ENCODE data around the gene SUGP1.
A peak's percentile ranks its signal among the peaks of the same experiment; 100 is the strongest.

SUGP1 gene

GRCh38 chr19:19342086-19343015, 22.0 kb upstream of the SUGP1 start:
- no peak for DNase-seq

- DNase-seq, result no peak
These were observed 20.7 kb upstream of the SUGP1 start for GRCh38 chr19:19341026-19341425.

- DNase-seq, result no peak
These were observed 17.8 kb upstream of the SUGP1 start for GRCh38 chr19:19338082-19338481.

- DNase-seq, result no peak
These were observed 16.8 kb upstream of the SUGP1 start for GRCh38 chr19:19337120-19337519.

GRCh38 chr19:19336597-19336996, 16.3 kb upstream of the SUGP1 start:
- DNase-seq, result no peak

- DNase-seq, result no peak
These were observed 15.3 kb upstream of the SUGP1 start for GRCh38 chr19:19335408-19336158.

GRCh38 chr19:19334989-19335344, 14.7 kb upstream of the SUGP1 start:
- DNase-seq, result no peak

- no peak for DNase-seq
These were observed 14.0 kb upstream of the SUGP1 start for GRCh38 chr19:19334063-19334988.

- no peak for DNase-seq
These were observed 8.8 kb upstream of the SUGP1 start for GRCh38 chr19:19329126-19329525.

GRCh38 chr19:19327672-19328071, 7.4 kb upstream of the SUGP1 start:
- DNase-seq, result no peak

- no peak for DNase-seq
These were observed 3.9 kb upstream of the SUGP1 start for GRCh38 chr19:19324059-19324770.

- peak; percentile 10 for DNase-seq
These were observed 850 bp upstream of the SUGP1 start for GRCh38 chr19:19321141-19321577.

GRCh38 chr19:19319732-19320360, 463 bp downstream of the SUGP1 start:
- no peak for DNase-seq

- no peak for DNase-seq
These were observed 4.2 kb downstream of the SUGP1 start for GRCh38 chr19:19316082-19316481.

- DNase-seq, result no peak
These were observed 4.9 kb downstream of the SUGP1 start for GRCh38 chr19:19315444-19315843.

- DNase-seq, result no peak
These were observed 11.9 kb downstream of the SUGP1 start for GRCh38 chr19:19308373-19308772.

GRCh38 chr19:19306191-19306590, 14.1 kb downstream of the SUGP1 start:
- DNase-seq, result no peak

GRCh38 chr19:19305696-19306095, 14.6 kb downstream of the SUGP1 start:
- no peak for DNase-seq

- no peak for DNase-seq
These were observed 15.2 kb downstream of the SUGP1 start for GRCh38 chr19:19305066-19305465.

GRCh38 chr19:19304186-19304965, 15.9 kb downstream of the SUGP1 start:
- DNase-seq, result no peak

GRCh38 chr19:19303411-19303810, 16.9 kb downstream of the SUGP1 start:
- DNase-seq, result no peak

Measured in CD4-positive, alpha-beta T cell treated with Interleukin-12 subunit alpha and Interleukin-12 subunit beta, for 1 hour (primary cell).